ENCODE data around the gene ZMYND8.
"Not testable (repeated sequence)": the region's sequence is repeated elsewhere in the genome, so short reads cannot be mapped to it uniquely, and the experiment has no call there.

The ZMYND8 gene

GRCh38 chr20:47309806-47310426, 46.6 kb downstream of the ZMYND8 start:
- DNase-seq: no peak

GRCh38 chr20:47309394-47309793, 47.1 kb downstream of the ZMYND8 start:
- DNase-seq: no peak

GRCh38 chr20:47307569-47307968, 48.9 kb downstream of the ZMYND8 start:
- DNase-seq: not testable (repeated sequence)

GRCh38 chr20:47306755-47307370, 49.6 kb downstream of the ZMYND8 start:
- no peak for DNase-seq

GRCh38 chr20:47306095-47306494, 50.4 kb downstream of the ZMYND8 start:
- DNase-seq: no peak

- no peak for DNase-seq
Observed at GRCh38 chr20:47305667-47306066, 50.8 kb downstream of the ZMYND8 start.

- no peak for DNase-seq
Observed at GRCh38 chr20:47304287-47304686, 52.2 kb downstream of the ZMYND8 start.

GRCh38 chr20:47303736-47304135, 52.8 kb downstream of the ZMYND8 start:
- DNase-seq: no peak

GRCh38 chr20:47300071-47300470, 56.4 kb downstream of the ZMYND8 start:
- DNase-seq: no peak

GRCh38 chr20:47298624-47299023, 57.9 kb downstream of the ZMYND8 start:
- no peak for DNase-seq

- DNase-seq: no peak
Observed at GRCh38 chr20:47297746-47298145, 58.8 kb downstream of the ZMYND8 start.

- no peak for DNase-seq
Observed at GRCh38 chr20:47296950-47297349, 59.5 kb downstream of the ZMYND8 start.

GRCh38 chr20:47295921-47296426, 60.5 kb downstream of the ZMYND8 start:
- no peak for DNase-seq

GRCh38 chr20:47295129-47295813, 61.2 kb downstream of the ZMYND8 start:
- no peak for DNase-seq

- no peak for DNase-seq
Observed at GRCh38 chr20:47293631-47294030, 62.9 kb downstream of the ZMYND8 start.

GRCh38 chr20:47292581-47292980, 63.9 kb downstream of the ZMYND8 start:
- DNase-seq: no peak

GRCh38 chr20:47290666-47291430, 65.7 kb downstream of the ZMYND8 start:
- no peak for DNase-seq

GRCh38 chr20:47290008-47290407, 66.5 kb downstream of the ZMYND8 start:
- no peak for DNase-seq

GRCh38 chr20:47289096-47289495, 67.4 kb downstream of the ZMYND8 start:
- no peak for DNase-seq

- not testable (repeated sequence) for DNase-seq
Observed at GRCh38 chr20:47288530-47288929, 68.0 kb downstream of the ZMYND8 start.

GRCh38 chr20:47287609-47288144, 68.8 kb downstream of the ZMYND8 start:
- no peak for DNase-seq

- DNase-seq: no peak
Observed at GRCh38 chr20:47286681-47287080, 69.8 kb downstream of the ZMYND8 start.

GRCh38 chr20:47285189-47285588, 71.3 kb downstream of the ZMYND8 start:
- DNase-seq: no peak

All from activated CD4-positive, alpha-beta T cell treated with anti-CD3 and anti-CD28 coated beads, Interleukin-2, amount 50 U/mL, for 48 hours (primary cell).